Activated naive CD4-positive, alpha-beta T cell treated with anti-CD3 and anti-CD28 coated beads, Interleukin-2, amount 10 ng/mL, durations not matched to agents 5 hours and 36 hours (primary cell): ENCODE measurements around the gene RGPD4. TPM values are rescaled to one million over a fixed set of nuclear protein-coding genes. Genes with fewer than 3 reads are reported as not detected.

Experiments
- total RNA-seq, 2 experiments: library from RNA; stranded (reverse); gene quantifications; one replicate each; pipeline ENCODE4 v1.2.3, GENCODE V29; 2021

RGPD4 gene
- total RNA-seq = under 1 TPM in 1 of 2 experiments, not detected in 1; 0.05 TPM

DNA sequence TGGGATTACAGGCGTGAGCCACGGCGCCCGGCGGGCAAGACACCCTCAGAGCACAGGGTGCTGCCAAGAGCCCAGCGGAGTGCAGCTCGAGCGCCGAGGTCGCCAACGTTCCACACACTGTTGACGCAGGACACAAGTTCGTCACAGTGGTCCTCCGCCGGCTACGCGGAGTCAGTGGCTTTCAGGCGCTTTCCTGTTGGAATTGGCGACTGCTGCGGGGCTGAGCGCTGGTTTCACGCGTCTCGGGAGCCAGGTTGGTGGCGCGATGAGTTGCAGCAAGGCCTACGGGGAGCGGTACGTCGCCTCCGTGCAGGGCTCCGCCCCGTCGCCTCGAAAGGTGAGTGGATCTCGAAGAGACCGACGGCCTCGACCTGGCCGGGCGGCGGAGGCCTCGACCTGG is at the start of gene RGPD4:
Gene RGPD4 (plus strand): TSS at position 144 of the 400 bp plus-strand sequence. CDS start 122 bp downstream, at position 266.

Other genes with a start within 250 kb of the RGPD4 start
- not detected for gene SLC5A7, start 159.6 kb downstream of the RGPD4 start, total RNA-seq